Astrocyte (in vitro differentiated cells and primary cell): ENCODE results near the gene GRM5. TPM values are rescaled to one million over a fixed set of nuclear protein-coding genes. Genes with fewer than 3 reads are reported as not detected.
"Not testable (repeated sequence)": the region's sequence is repeated elsewhere in the genome, so short reads cannot be mapped to it uniquely, and the experiment has no call there.

Experiments
- DNase-seq: peaks from one replicate; pipeline ENCODE4 v3.0.0-alpha.2; 2010; ENCODE audit warnings: low read depth
- FAIRE-seq: peaks from 2 replicates; lab custom pipeline; 2011; peaks lifted over from hg19 to GRCh38; lab: Jason Lieb, UNC
- H2AFZ ChIP-seq: 2 replicates; pipeline ENCODE4 v1.6.0; 2012; ENCODE audit warnings: low read depth, low read length, inconsistent platforms
- H3K27ac ChIP-seq: 2 replicates; pipeline ENCODE4 v1.5.1; 2011; ENCODE audit warnings: low read depth, low read length, inconsistent platforms
- H3K27me3 ChIP-seq: 2 replicates; pipeline ENCODE4 v1.6.0; 2011; ENCODE audit warnings: low read length, inconsistent platforms; ENCODE audit not compliant: insufficient read depth
- H3K36me3 ChIP-seq: 2 replicates; pipeline ENCODE4 v1.5.1; 2011; ENCODE audit warnings: low read length, inconsistent platforms; ENCODE audit not compliant: insufficient read depth
- H3K4me1 ChIP-seq: 2 replicates; pipeline ENCODE4 v1.5.1; 2011; ENCODE audit warnings: low read length, inconsistent platforms; ENCODE audit not compliant: insufficient read depth
- H3K4me2 ChIP-seq: 2 replicates; pipeline ENCODE4 v1.6.0; 2012; ENCODE audit warnings: low read length, inconsistent platforms
- H3K4me3 ChIP-seq: 2 replicates; pipeline ENCODE4 v1.5.1; 2011; ENCODE audit warnings: low read depth, mild to moderate bottlenecking, low read length, inconsistent platforms; ENCODE audit not compliant: insufficient read depth
- H3K79me2 ChIP-seq: 2 replicates; pipeline ENCODE4 v1.6.0; 2012; ENCODE audit warnings: mild to moderate bottlenecking, low read length, inconsistent platforms; ENCODE audit not compliant: insufficient read depth
- H3K9ac ChIP-seq: 2 replicates; pipeline ENCODE4 v1.6.0; 2012; ENCODE audit warnings: mild to moderate bottlenecking, low read length, inconsistent platforms
- H3K9me3 ChIP-seq: 2 replicates; pipeline ENCODE4 v1.5.1; 2012; ENCODE audit warnings: low read depth, mild to moderate bottlenecking, low read length, inconsistent platforms; ENCODE audit not compliant: insufficient read depth
- H4K20me1 ChIP-seq: 2 replicates; pipeline ENCODE4 v1.6.0; 2012; ENCODE audit warnings: low read length, inconsistent platforms; ENCODE audit not compliant: insufficient read depth
- H3K27ac Mint-ChIP-seq: one replicate; pipeline ENCODE4 v1.8.0; 2021; ENCODE audit warnings: mild to moderate bottlenecking, mixed read lengths; ENCODE audit not compliant: unreplicated experiment
- H3K27me3 Mint-ChIP-seq: one replicate; pipeline ENCODE4 v1.8.0; 2021; ENCODE audit warnings: low read depth, mixed read lengths; ENCODE audit not compliant: unreplicated experiment
- H3K36me3 Mint-ChIP-seq: one replicate; pipeline ENCODE4 v1.8.0; 2021; ENCODE audit warnings: low read depth, mixed read lengths; ENCODE audit not compliant: unreplicated experiment
- H3K4me1 Mint-ChIP-seq: one replicate; pipeline ENCODE4 v1.8.0; 2021; ENCODE audit warnings: low read depth, mixed read lengths; ENCODE audit not compliant: unreplicated experiment
- H3K4me3 Mint-ChIP-seq: one replicate; pipeline ENCODE4 v1.8.0; 2021; ENCODE audit warnings: mild to moderate bottlenecking, moderate library complexity, mixed read lengths; ENCODE audit not compliant: unreplicated experiment
- H3K9me3 Mint-ChIP-seq: one replicate; pipeline ENCODE4 v1.8.0; 2021; ENCODE audit warnings: mild to moderate bottlenecking, mixed read lengths; ENCODE audit not compliant: unreplicated experiment
- EZH2 ChIP-seq: IDR thresholded peaks from 2 replicates; pipeline ENCODE4 v1.6.1; 2012; ENCODE audit warnings: mild to moderate bottlenecking, low read length, inconsistent platforms; ENCODE audit not compliant: insufficient read depth
- total RNA-seq: library from RNA; stranded (reverse); gene quantifications from 2 replicates; pipeline ENCODE4 v1.2.1, GENCODE V29; 2021
- TF ChIP-seq, protein P1 (sequence below): IDR thresholded peaks from 2 replicates; pipeline ENCODE4 v1.5.1; 2011; ENCODE audit warnings: low read depth, mild to moderate bottlenecking, inconsistent platforms, low read length, moderate library complexity; ENCODE audit not compliant: insufficient read depth

The GRM5 gene
- total RNA-seq, 1 donor from 2014 or later, result 0.30 TPM

GRCh38 chr11:88972210-88972609 lies 93.6 kb downstream of the GRM5 start:
- H3K4me1 Mint-ChIP-seq, result no peaks in the 10 kb centered on the region

GRCh38 chr11:88961621-88962020 lies 104.2 kb downstream of the GRM5 start:
- not testable (repeated sequence) for FAIRE-seq, H3K27me3 ChIP-seq, H3K9me3 ChIP-seq, H3K4me3 ChIP-seq, H3K9ac ChIP-seq, H3K4me1 ChIP-seq, H2AFZ ChIP-seq, H3K4me1 Mint-ChIP-seq, H3K36me3 Mint-ChIP-seq, H3K4me3 Mint-ChIP-seq, H3K27ac ChIP-seq, H3K27me3 Mint-ChIP-seq, H3K27ac Mint-ChIP-seq, H3K9me3 Mint-ChIP-seq, H3K4me2 ChIP-seq, H3K36me3 ChIP-seq, DNase-seq, H3K79me2 ChIP-seq, H4K20me1 ChIP-seq

More at GRCh38 chr11:88972210-88972609, 93.6 kb downstream of the GRM5 start:
- Histone ChIP-seq H3K27me3 (no peaks in the 10 kb centered on the region), H3K4me2 (no peak overlapping the region), H3K79me2 (no peaks in the 10 kb centered on the region), H4K20me1 (no peaks in the 10 kb centered on the region), H3K9ac (no peak overlapping the region), H3K4me3 (no peak overlapping the region), H3K9me3 (no peaks in the 10 kb centered on the region), H3K36me3 (no peaks in the 10 kb centered on the region), H2AFZ (no peak overlapping the region), H3K27ac (no peak overlapping the region), H3K4me1 (no peaks in the 10 kb centered on the region)
- Mint-ChIP-seq H3K36me3 (no peaks in the 10 kb centered on the region), H3K27me3 (no peaks in the 10 kb centered on the region), H3K9me3 (peaks cover 6% of the 10 kb centered on the region), H3K4me3 (no peak overlapping the region), H3K27ac (no peak overlapping the region)
- TF ChIP-seq EZH2, result no peak
- TF ChIP-seq, protein P1, sequence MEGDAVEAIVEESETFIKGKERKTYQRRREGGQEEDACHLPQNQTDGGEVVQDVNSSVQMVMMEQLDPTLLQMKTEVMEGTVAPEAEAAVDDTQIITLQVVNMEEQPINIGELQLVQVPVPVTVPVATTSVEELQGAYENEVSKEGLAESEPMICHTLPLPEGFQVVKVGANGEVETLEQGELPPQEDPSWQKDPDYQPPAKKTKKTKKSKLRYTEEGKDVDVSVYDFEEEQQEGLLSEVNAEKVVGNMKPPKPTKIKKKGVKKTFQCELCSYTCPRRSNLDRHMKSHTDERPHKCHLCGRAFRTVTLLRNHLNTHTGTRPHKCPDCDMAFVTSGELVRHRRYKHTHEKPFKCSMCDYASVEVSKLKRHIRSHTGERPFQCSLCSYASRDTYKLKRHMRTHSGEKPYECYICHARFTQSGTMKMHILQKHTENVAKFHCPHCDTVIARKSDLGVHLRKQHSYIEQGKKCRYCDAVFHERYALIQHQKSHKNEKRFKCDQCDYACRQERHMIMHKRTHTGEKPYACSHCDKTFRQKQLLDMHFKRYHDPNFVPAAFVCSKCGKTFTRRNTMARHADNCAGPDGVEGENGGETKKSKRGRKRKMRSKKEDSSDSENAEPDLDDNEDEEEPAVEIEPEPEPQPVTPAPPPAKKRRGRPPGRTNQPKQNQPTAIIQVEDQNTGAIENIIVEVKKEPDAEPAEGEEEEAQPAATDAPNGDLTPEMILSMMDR, result no peak
- no peak for FAIRE-seq
- DNase-seq, result no peak

- H3K9me3 Mint-ChIP-seq, H3K4me2 ChIP-seq, H2AFZ ChIP-seq, H3K4me1 ChIP-seq, H3K79me2 ChIP-seq, H3K36me3 ChIP-seq, H3K36me3 Mint-ChIP-seq, H3K27ac ChIP-seq, H3K4me1 Mint-ChIP-seq, H3K27ac Mint-ChIP-seq, H3K9me3 ChIP-seq, H3K4me3 Mint-ChIP-seq, H3K27me3 ChIP-seq, H4K20me1 ChIP-seq, H3K27me3 Mint-ChIP-seq, DNase-seq, FAIRE-seq, H3K4me3 ChIP-seq, H3K9ac ChIP-seq: not testable (repeated sequence)
Observed at GRCh38 chr11:88959857-88960256, 105.9 kb downstream of the GRM5 start.

GRCh38 chr11:88950975-88951374 lies 114.8 kb downstream of the GRM5 start:
- no peaks in the 10 kb centered on the region for H3K36me3 ChIP-seq
- H3K27ac Mint-ChIP-seq, result no peak overlapping the region
- DNase-seq, result no peak
- H3K27ac ChIP-seq, result no peak overlapping the region
- H2AFZ ChIP-seq, result no peak overlapping the region
- FAIRE-seq, result no peak
- H3K27me3 Mint-ChIP-seq, result no peaks in the 10 kb centered on the region
- no peaks in the 10 kb centered on the region for H3K9me3 Mint-ChIP-seq
- H3K4me1 ChIP-seq, result no peaks in the 10 kb centered on the region
- H4K20me1 ChIP-seq, result no peaks in the 10 kb centered on the region
- no peaks in the 10 kb centered on the region for H3K9me3 ChIP-seq
- H3K36me3 Mint-ChIP-seq, result no peaks in the 10 kb centered on the region
- H3K4me3 Mint-ChIP-seq, result no peak overlapping the region
- H3K79me2 ChIP-seq, result no peaks in the 10 kb centered on the region
- H3K4me2 ChIP-seq, result no peak overlapping the region
- no peak overlapping the region for H3K9ac ChIP-seq
- no peaks in the 10 kb centered on the region for H3K27me3 ChIP-seq
- H3K4me1 Mint-ChIP-seq, result no peaks in the 10 kb centered on the region
- no peak for TF ChIP-seq EZH2
- TF ChIP-seq, protein P1, result no peak
- H3K4me3 ChIP-seq, result no peak overlapping the region

GRCh38 chr11:88948908-88949307 lies 116.9 kb downstream of the GRM5 start:
- H3K4me3 ChIP-seq, H3K27ac ChIP-seq, H3K36me3 ChIP-seq, H2AFZ ChIP-seq, DNase-seq, H3K4me2 ChIP-seq, H3K9me3 ChIP-seq, H3K4me3 Mint-ChIP-seq, H3K79me2 ChIP-seq, H4K20me1 ChIP-seq, H3K4me1 ChIP-seq, H3K9ac ChIP-seq, H3K27me3 Mint-ChIP-seq, H3K4me1 Mint-ChIP-seq, H3K27ac Mint-ChIP-seq, H3K9me3 Mint-ChIP-seq, H3K36me3 Mint-ChIP-seq, H3K27me3 ChIP-seq: not testable (repeated sequence)
- peak; percentile 26 for FAIRE-seq
